Esophagus squamous epithelium (tissue), 4 donors: ENCODE results near the gene FBXO46.
"Not testable (repeated sequence)": the region's sequence is repeated elsewhere in the genome, so short reads cannot be mapped to it uniquely, and the experiment has no call there.

ENCODE experiments used
- CTCF ChIP-seq, 6 experiments: fragments of 450-650 bp in 4 of 6; fragments of 200-600 bp in 2 of 6; sonication (generic) in 2 of 6; IDR thresholded peaks; one replicate each; pipeline ENCODE4 v1.5.1; 2016 to 2019; ENCODE audit warnings: antibody characterized with exemption in 6 of 6, mild to moderate bottlenecking in 4 of 6, moderate library complexity in 4 of 6
- POLR2A ChIP-seq, 4 donors: fragments of 450-650 bp; IDR thresholded peaks; one replicate each; pipeline ENCODE4 v1.6.1; 2017; ENCODE audit warnings: antibody characterized with exemption in 4 of 4, mild to moderate bottlenecking in 4 of 4, moderate library complexity in 3 of 4

GRCh38 chr19:45720065-45720464 lies 10.6 kb downstream of the FBXO46 start:
- not testable (repeated sequence) for TF ChIP-seq CTCF, POLR2A (IDR thresholded peaks at IDR 0.05)
